CD14-positive monocyte (primary cell): Measurements from ENCODE around the gene CIB1. TPM values are rescaled to one million over a fixed set of nuclear protein-coding genes. Genes with fewer than 3 reads are reported as not detected.

ENCODE experiments used
- DNase-seq, 3 donors: peaks; one replicate each; pipeline ENCODE4 v3.0.0-alpha.2; 2011 to 2022
- H2AFZ ChIP-seq: 2 replicates; pipeline ENCODE4 v1.6.0; 2012; ENCODE audit warnings: mild to moderate bottlenecking, low read depth, low read length, inconsistent platforms; ENCODE audit not compliant: insufficient read depth, poor library complexity, severe bottlenecking
- H3K27ac ChIP-seq, 2 donors: 1 replicate in 1 of 2; 2 replicates in 1 of 2; pipeline ENCODE4 v1.5.1; 2012 to 2013; ENCODE audit warnings: low read length in 2 of 2, control low read depth in 1 of 2, inconsistent platforms in 1 of 2, low read depth in 1 of 2, mild to moderate bottlenecking in 1 of 2
- H3K27me3 ChIP-seq, 2 donors: one replicate each; pipeline versions ENCODE4 v1.6.0 to v1.6.1; 2011 to 2013; ENCODE audit warnings: low read length in 2 of 2; ENCODE audit not compliant: control insufficient read depth in 2 of 2, insufficient read depth in 2 of 2
- H3K36me3 ChIP-seq, 2 donors: replicated peaks in 1 of 2; 1 replicate in 1 of 2; 2 replicates in 1 of 2; pipeline versions ENCODE4 v1.5.1 to v1.6.1; 2012 to 2013; ENCODE audit warnings: low read length in 2 of 2, control low read depth in 1 of 2, inconsistent platforms in 1 of 2, mild to moderate bottlenecking in 1 of 2; ENCODE audit not compliant: insufficient read depth in 2 of 2, control insufficient read depth in 1 of 2
- H3K4me1 ChIP-seq, 2 donors: 1 replicate in 1 of 2; 2 replicates in 1 of 2; pipeline versions ENCODE4 v1.5.1 to v1.6.1; 2012 to 2013; ENCODE audit warnings: low read length in 2 of 2, control low read depth in 1 of 2, inconsistent platforms in 1 of 2, mild to moderate bottlenecking in 1 of 2, moderate library complexity in 1 of 2; ENCODE audit not compliant: insufficient read depth in 2 of 2, control insufficient read depth in 1 of 2
- H3K4me2 ChIP-seq: replicated peaks from 2 replicates; pipeline ENCODE3; 2012; ENCODE audit warnings: low read length, moderate library complexity, mild to moderate bottlenecking; ENCODE audit not compliant: poor library complexity, severe bottlenecking; ENCODE audit errors: extremely low read depth
- H3K4me3 ChIP-seq, 3 experiments: fragments of 200-600 bp in 1 of 3; sonication (generic) in 1 of 3; replicated peaks in 1 of 3; 1 replicate in 2 of 3; 2 replicates in 1 of 3; pipeline ENCODE4 v1.5.1; 2011 to 2013; ENCODE audit warnings: low read length in 3 of 3, mild to moderate bottlenecking in 3 of 3, control low read depth in 2 of 3, low read depth in 2 of 3, inconsistent platforms in 1 of 3, moderate library complexity in 1 of 3
- H3K79me2 ChIP-seq: 2 replicates; pipeline ENCODE4 v1.6.0; 2012; ENCODE audit warnings: mild to moderate bottlenecking, control low read depth, inconsistent platforms, low read length, moderate library complexity; ENCODE audit not compliant: insufficient read depth
- H3K9ac ChIP-seq: 2 replicates; pipeline ENCODE4 v1.6.0; 2017; ENCODE audit warnings: low read length, mild to moderate bottlenecking; ENCODE audit not compliant: insufficient read depth, poor library complexity, severe bottlenecking
- H3K9me3 ChIP-seq, 2 donors: replicated peaks in 1 of 2; 1 replicate in 1 of 2; 2 replicates in 1 of 2; pipeline versions ENCODE4 v1.5.1 to v1.6.1; 2012 to 2013; ENCODE audit warnings: low read length in 2 of 2, control low read depth in 1 of 2; ENCODE audit not compliant: control insufficient read depth in 1 of 2, insufficient read depth in 1 of 2
- H4K20me1 ChIP-seq: 2 replicates; pipeline ENCODE4 v1.6.0; 2012; ENCODE audit warnings: mild to moderate bottlenecking, low read length, control low read depth, moderate library complexity; ENCODE audit not compliant: insufficient read depth
- H3K27ac Mint-ChIP-seq, 7 donors: one replicate each; pipeline ENCODE4 v1.8.0; 2020; ENCODE audit warnings: mild to moderate bottlenecking in 7 of 7, mixed read lengths in 7 of 7, moderate library complexity in 6 of 7, inconsistent platforms in 2 of 7
- H3K27me3 Mint-ChIP-seq, 3 donors: one replicate each; pipeline ENCODE4 v1.8.0; 2021 to 2022; ENCODE audit warnings: low read depth in 3 of 3, mild to moderate bottlenecking in 3 of 3, mixed read lengths in 3 of 3, moderate library complexity in 3 of 3, inconsistent platforms in 1 of 3
- H3K36me3 Mint-ChIP-seq, 2 donors: one replicate each; pipeline ENCODE4 v1.8.0; 2020; ENCODE audit warnings: mixed read lengths in 2 of 2, inconsistent platforms in 1 of 2, mild to moderate bottlenecking in 1 of 2
- H3K4me1 Mint-ChIP-seq: one replicate; pipeline ENCODE4 v1.8.0; 2020; ENCODE audit warnings: mild to moderate bottlenecking, mixed read lengths
- H3K4me3 Mint-ChIP-seq, 2 donors: one replicate each; pipeline ENCODE4 v1.8.0; 2020; ENCODE audit warnings: mild to moderate bottlenecking in 2 of 2, mixed read lengths in 2 of 2, moderate library complexity in 1 of 2
- H3K9me3 Mint-ChIP-seq, 7 donors: one replicate each; pipeline ENCODE4 v1.8.0; 2020 to 2022; ENCODE audit warnings: mixed read lengths in 7 of 7, mild to moderate bottlenecking in 6 of 7, moderate library complexity in 6 of 7, inconsistent platforms in 2 of 7
- CTCF ChIP-seq: fragments of 200-600 bp; IDR thresholded peaks from one replicate; pipeline ENCODE4 v1.8.0; 2022; ENCODE audit warnings: antibody characterized with exemption, mild to moderate bottlenecking
- WGBS: methylation state at CpG from one replicate; pipeline ENCODE4 v1.1.5; 2013; ENCODE audit warnings: missing lambda C conversion rate; ENCODE audit not compliant: insufficient coverage; 5-methylcytosine and 5-hydroxymethylcytosine counted together
- intact Hi-C, 2 donors: fragments of 100-400 bp; cut with micrococcal nuclease; formaldehyde crosslinking; loops; one replicate each; pipeline versions ENCODE4 v1.15.0 to v1.15.1; 2023
- polyA plus RNA-seq, 3 donors: library from polyadenylated mRNA; depleted of rRNA in 1 of 3; unstranded in 2 of 3; stranded (reverse) in 1 of 3; fragments of 300-500 nt in 2 of 3; fragments of >200 nt in 1 of 3; fragmentation: Illumina TruSeq in 2 of 3; gene quantifications; 1 replicate in 2 of 3; 2 replicates in 1 of 3; pipeline ENCODE4 v1.2.3, GENCODE V29; 2012 to 2021

CIB1 gene
- polyA plus RNA-seq, 3 donors, result 77.5 to 197 (median 169) TPM

DNA sequence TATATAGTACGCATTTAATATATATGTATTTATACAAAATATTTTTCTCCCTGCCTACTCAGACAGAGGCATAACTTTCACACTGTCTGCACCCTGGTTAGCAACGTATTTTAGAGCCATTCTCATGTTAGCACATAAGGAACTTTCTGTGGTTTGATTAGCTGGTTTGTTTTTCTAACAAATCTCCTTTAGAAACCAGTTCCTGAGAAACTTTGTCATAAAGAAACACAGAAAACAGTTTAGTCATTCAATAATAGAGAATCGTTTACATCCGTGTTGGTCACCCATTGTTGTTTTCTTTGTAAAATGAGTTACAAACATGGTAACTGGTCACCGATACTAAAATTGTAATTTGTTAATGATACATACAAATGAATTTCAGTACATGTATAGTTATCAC, 25.8 kb upstream of the CIB1 start:
- H3K4me3 ChIP-seq, result no peak overlapping the region
- no peak for TF ChIP-seq CTCF
- no peak overlapping the region for H3K4me3 Mint-ChIP-seq
- intact Hi-C loops, result no loop called here
- no peaks in the 10 kb centered on the region for H4K20me1 ChIP-seq
- H3K27me3 ChIP-seq, result no peaks in the 10 kb centered on the region
- H3K9me3 ChIP-seq, result no peaks in the 10 kb centered on the region
- H3K27me3 Mint-ChIP-seq, result peaks cover 3 to 8% (median 7%) of the 10 kb centered on the region in 3 donors
- H3K27ac ChIP-seq, result no peak overlapping the region
- no peak overlapping the region for H3K27ac Mint-ChIP-seq
- no peak overlapping the region for H3K4me2 ChIP-seq
- no peaks in the 10 kb centered on the region for H3K36me3 Mint-ChIP-seq
- H3K36me3 ChIP-seq, result no peaks in the 10 kb centered on the region
- DNase-seq, result no peak
- peaks cover 7% of the 10 kb centered on the region for H3K4me1 Mint-ChIP-seq
- no peak overlapping the region for H3K9ac ChIP-seq
- H3K9me3 Mint-ChIP-seq, result no peaks in the 10 kb centered on the region
- H3K4me1 ChIP-seq, result peaks cover 3 to 4% of the 10 kb centered on the region in 2 donors
- no CpG with 5 or more reads among the region's 5 CpGs for WGBS
- H3K79me2 ChIP-seq, result no peaks in the 10 kb centered on the region
- no peak overlapping the region for H2AFZ ChIP-seq

- Histone ChIP-seq H3K9me3 (no peaks in the 10 kb centered on the region), H3K27ac (no peak overlapping the region), H3K4me1 (no peaks in the 10 kb centered on the region), H4K20me1 (no peaks in the 10 kb centered on the region), H3K4me2 (no peak overlapping the region), H3K79me2 (no peaks in the 10 kb centered on the region), H3K4me3 (no peak overlapping the region), H3K27me3 (no peaks in the 10 kb centered on the region), H2AFZ (no peak overlapping the region), H3K36me3 (no peaks in the 10 kb centered on the region), H3K9ac (no peak overlapping the region)
- Mint-ChIP-seq H3K4me1 (peaks cover 2% of the 10 kb centered on the region), H3K27me3 (peaks cover 4 to 9% (median 8%) of the 10 kb centered on the region in 3 donors), H3K4me3 (no peak overlapping the region), H3K27ac (no peak overlapping the region), H3K36me3 (no peaks in the 10 kb centered on the region), H3K9me3 (no peaks in the 10 kb centered on the region)
- TF ChIP-seq CTCF, result no peak
- intact Hi-C loops, result no loop called here
- 87% methylated on average over 3 of the region's 7 CpGs for WGBS
- no peak for DNase-seq
Measured at GRCh38 chr15:90257776-90258175, 24.0 kb upstream of the CIB1 start.
